GM19238 (cell line): ENCODE data around the gene TDRD12.

Source experiments
- DNase-seq: peaks from one replicate; pipeline ENCODE4 v3.0.0; 2011; ENCODE audit warnings: low spot score; ENCODE audit not compliant: insufficient read length

TDRD12 gene

GRCh38 chr19:32719611-32720059, at the start of gene TDRD12:
Gene TDRD12, plus strand, starts transcription at chr19:32719767. Its CDS starts 306 bp downstream, at chr19:32720073.
- no peak for DNase-seq

GRCh38 chr19:32671883-32672593, 47.5 kb upstream of the TDRD12 start:
- no peak for DNase-seq

- no peak for DNase-seq
Measured at GRCh38 chr19:32672841-32673240, 46.7 kb upstream of the TDRD12 start.

- DNase-seq, result no peak
Measured at GRCh38 chr19:32673573-32673972, 46.0 kb upstream of the TDRD12 start.

- DNase-seq, result no peak
Measured at GRCh38 chr19:32674153-32674930, 45.2 kb upstream of the TDRD12 start.

- peak; percentile 96 for DNase-seq
Measured at GRCh38 chr19:32674931-32675719, 44.4 kb upstream of the TDRD12 start, which contains the start of gene ANKRD27. Gene ANKRD27, minus strand, starts transcription at chr19:32675180. Its CDS starts 16,165 bp downstream, at chr19:32659015.

- no peak for DNase-seq
Measured at GRCh38 chr19:32675720-32676185, 43.8 kb upstream of the TDRD12 start, which contains the start of gene RGS9BP. Gene RGS9BP, plus strand, starts transcription at chr19:32675848. Its CDS starts 416 bp downstream, at chr19:32676264.

- DNase-seq, result no peak
Measured at GRCh38 chr19:32676186-32676894, 43.2 kb upstream of the TDRD12 start.

GRCh38 chr19:32676895-32677359, 42.6 kb upstream of the TDRD12 start:
- no peak for DNase-seq

GRCh38 chr19:32677657-32678056, 41.9 kb upstream of the TDRD12 start:
- DNase-seq, result no peak

- DNase-seq, result no peak
Measured at GRCh38 chr19:32680986-32681385, 38.6 kb upstream of the TDRD12 start.

GRCh38 chr19:32682317-32682716, 37.2 kb upstream of the TDRD12 start:
- DNase-seq, result no peak

GRCh38 chr19:32686847-32687475, 32.6 kb upstream of the TDRD12 start:
- DNase-seq, result no peak

GRCh38 chr19:32687681-32688080, 31.9 kb upstream of the TDRD12 start:
- no peak for DNase-seq

- DNase-seq, result no peak
Measured at GRCh38 chr19:32688311-32688710, 31.3 kb upstream of the TDRD12 start.

- DNase-seq, result peak; percentile 87
Measured at GRCh38 chr19:32691291-32691951, 28.1 kb upstream of the TDRD12 start, which contains the start of gene NUDT19. Gene NUDT19, plus strand, starts transcription at chr19:32691821. Its CDS starts 140 bp downstream, at chr19:32691961.

GRCh38 chr19:32691952-32692726, 27.4 kb upstream of the TDRD12 start:
- DNase-seq, result peak; percentile 49

- DNase-seq, result no peak
Measured at GRCh38 chr19:32692727-32693061, 26.9 kb upstream of the TDRD12 start.
